HK-2 (cell line): ENCODE results near the gene CD300E.
"Not testable (repeated sequence)": the region's sequence is repeated elsewhere in the genome, so short reads cannot be mapped to it uniquely, and the experiment has no call there.

ENCODE experiments used
- DNase-seq: peaks from one replicate; pipeline ENCODE4 v3.0.0-alpha.2; 2018; ENCODE audit not compliant: unreplicated experiment

The CD300E gene

DNA sequence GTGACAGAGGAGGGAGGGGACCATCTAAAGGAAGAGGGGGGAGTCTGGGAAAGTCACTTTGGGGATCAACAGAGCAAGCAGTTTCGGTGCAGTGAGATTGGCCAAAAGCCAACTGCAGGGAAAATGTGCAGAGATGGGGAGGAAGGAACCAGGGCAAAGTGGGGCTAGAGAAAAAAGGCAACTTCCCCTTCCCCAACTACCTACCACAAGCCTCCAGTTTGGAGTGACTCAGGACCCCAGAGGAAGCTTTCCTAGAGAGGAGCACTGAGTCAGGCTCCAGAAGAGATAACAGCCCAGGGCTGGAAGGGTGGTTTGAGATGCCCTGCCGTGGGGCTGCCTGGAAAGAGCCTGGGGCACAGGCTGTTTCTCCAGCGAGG is 24.5 kb downstream of the CD300E start:
- no peak for DNase-seq

DNA sequence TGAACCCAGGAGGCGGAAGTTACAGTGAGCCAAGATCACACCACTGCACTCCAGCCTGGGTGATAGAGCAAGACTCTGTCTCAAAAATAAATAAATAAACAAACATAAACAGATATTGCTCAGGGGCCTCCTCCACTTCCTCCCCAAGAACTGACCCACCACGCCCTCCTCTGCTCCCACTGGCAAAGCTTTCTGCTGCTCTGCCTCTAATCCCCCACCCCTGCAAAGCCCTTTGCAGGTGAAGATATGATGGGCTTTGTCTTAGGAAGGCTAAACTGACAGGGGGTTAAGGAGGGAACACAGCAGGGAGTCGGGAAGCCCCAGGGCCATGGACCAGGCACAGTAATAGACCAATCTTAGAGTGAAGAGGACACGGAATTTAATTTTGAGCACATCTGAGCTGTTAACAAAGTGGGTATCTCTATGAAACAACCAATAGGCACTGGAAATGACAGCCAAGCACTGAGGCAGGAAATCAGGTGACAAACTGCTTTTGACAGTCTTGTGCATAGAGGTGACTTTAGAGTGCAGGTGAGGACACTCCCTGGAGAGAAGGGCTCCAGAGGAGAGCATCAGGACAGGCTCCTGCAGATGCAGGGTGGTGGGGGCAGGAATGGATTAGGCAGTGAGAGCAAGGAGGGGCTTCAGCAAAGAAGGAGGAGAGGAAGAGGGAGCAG is 25.1 kb downstream of the CD300E start:
- DNase-seq: no peak

DNA sequence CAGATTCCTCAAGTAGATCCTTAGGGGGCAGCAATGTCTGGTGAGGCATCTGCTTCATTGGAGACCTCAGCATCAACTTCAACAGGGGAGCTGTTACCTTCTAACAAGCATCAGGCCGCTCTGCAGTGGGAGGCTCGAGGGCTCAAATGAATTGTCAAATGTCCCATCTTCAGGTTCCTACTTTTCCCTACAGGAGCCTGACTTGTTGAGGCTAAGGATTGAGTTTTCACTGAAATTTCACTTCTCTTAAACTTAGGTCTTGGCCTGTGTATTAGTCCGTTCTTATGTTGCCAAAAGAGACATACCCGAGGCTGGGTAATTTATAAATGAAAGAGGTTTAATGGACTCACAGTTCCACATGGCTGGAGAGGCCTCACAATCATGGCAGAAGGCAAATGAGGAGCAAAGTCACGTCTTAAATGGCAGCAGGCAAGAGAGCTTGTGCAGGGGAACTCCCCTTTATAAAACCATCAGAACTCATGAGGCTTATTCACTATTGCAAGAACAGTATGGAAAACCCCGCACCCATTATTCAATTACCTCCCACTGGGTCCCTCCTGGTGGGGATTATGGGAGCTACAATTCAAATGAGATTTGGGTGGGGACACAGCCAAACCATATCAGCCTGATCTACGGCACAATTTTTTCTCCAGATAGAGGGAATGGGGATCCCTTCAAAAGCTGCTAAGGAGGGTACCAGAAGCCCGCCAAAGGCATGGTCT is 26.3 kb downstream of the CD300E start:
- no peak for DNase-seq

DNA sequence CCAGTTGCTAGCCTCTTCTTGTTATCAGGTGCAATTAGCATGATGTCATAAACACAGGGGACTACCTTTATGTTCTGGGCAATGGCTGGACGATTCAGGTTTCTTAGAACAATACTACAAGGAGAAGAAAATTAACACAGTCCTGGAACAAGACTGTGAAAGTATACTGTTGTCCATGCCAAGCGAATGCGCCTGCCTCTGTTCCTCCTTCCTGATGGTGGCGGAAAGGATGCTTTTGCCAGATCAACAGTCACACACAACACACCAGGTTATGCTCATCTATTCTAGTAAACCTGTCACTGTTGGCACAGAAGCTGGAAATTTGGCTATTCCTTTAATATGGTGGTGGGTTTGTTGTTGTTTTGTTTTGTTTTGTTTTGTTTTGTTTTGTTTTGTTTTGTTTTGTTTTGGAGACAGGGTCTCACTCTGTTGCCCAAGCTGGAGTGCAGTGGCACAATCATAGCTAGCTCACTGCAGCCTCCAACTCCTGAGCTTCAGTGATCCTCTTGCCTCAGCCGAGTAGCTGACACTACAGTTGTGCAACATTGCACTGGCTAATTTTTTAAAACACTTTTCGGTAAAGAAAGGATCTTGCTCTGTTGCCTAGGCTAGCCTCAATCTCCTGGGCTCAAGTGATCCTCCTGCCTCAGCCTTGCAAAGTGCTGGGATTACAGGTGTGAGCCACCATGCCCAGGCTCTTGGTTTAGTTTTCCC is 28.3 kb downstream of the CD300E start:
- DNase-seq: no peak

DNA sequence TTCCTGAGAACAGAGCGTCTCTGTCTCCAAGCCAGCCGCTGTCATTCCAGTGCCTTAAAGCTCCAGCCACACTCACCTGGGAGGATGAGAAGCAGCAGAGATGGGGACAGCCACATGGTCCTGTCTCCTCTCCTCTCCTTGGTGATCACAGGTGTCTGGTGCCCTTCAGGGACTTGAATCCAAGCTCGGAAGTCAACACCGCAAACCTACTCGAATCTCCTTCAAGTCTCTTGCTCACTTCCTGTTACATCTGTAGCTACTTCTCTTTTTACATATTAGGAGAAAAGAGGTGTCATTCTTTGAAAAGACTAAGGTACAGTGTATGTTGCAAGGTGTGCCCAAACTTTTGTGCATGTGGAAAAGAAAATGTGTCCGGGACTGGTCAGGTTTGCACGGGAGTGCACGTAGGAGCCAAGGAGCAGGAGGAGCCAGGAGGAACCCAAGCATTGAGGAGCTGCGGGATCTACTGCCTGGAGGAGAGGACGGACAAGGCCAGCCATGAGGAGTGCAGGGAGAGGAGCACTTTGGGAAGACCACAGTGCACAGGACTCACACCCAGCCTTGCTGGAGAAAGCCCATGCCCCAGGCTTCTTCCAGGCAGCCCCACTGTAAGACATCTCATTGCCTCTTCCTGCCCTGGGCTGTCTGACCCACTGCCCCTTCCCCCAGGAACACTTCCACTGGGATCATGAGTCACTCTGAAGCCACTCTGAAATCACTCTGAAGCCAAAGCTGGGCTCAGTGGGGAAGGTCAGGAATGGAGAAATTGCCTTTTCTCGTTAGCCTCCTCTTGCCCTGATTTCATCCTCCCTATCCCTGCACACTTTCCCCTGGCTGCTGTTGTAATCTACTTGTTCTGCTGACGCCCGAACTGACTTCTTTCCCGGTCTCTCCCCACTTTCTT is 31.2 kb downstream of the CD300E start, which contains the start of gene CD300LD:
Gene CD300LD, minus strand, starts transcription at position 197 of the 904 bp plus-strand sequence. Its CDS starts 81 bp downstream, at position 116.
- DNase-seq: no peak

DNA sequence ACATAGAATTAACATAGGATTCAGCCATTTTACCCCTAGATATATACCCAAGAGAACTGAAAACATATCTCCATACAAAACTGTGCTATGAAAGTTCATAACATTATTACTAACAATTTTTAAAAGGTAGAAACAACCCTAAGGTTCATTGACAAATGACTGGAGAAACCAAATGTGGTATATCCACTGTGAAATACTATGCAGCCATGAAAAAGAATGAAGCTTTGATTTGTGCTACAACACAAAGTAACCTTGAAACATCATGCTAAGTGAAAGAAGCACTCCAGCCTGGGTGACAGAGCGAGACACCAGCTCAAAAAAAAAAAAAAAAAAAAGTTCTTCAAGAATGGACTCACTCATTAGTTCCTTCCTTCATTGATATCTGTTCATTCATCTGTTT is 32.0 kb downstream of the CD300E start:
- no peak for DNase-seq

DNA sequence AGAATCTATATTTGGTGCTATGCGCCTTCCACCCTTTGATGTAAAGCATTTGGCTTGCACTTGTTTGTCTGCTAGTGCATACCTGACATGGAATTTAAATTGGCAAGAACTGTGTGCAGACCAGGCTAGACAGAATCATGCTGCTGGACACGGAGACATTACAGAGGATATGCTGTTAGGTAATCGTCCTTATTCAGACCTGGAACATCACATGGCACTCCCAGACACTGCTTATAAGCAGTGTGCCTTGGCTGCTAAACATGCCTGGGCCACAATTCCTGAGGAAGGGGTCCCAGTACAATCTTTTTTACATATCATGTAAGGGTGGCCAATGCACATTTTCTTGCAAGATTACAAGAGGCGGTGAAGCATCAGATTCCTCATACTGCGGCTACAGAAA is 37.8 kb downstream of the CD300E start:
- DNase-seq: no peak

DNA sequence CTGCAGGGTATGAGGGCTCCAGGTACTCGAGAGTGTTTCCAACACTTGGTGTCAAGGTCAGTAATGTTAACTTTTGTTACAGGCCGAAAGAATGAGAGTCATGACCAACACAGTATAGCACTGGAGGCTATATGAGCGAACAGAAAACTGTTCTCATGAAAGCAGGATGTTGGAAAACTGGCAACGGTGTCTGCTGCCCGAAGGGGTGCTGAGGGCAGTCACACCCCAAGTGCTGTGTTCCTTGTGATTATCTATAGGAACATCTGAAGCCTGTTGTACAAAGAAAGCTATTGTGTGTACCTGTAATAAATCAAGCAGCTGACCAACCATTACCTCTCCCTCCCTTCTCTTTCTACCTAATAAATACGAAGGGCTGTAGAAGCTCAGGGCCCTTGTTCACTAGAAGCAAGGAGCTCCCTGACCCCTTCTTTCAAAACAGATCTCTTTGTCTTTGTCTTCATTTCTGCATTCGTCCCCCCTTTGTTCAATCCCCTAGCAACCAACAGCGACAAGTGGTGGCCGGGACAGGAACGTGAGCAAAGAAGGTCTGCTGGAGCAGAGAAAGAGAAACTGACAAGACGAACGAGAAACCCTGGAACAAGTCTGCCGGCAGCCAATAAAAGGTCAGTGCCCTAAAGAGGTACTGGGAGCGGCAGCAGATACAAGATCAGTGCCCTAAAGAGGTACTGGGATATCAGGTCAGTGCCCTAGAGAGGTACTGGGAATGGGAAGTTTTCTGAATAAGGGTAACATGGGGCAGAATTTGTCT is 39.1 kb downstream of the CD300E start:
- no peak for DNase-seq

DNA sequence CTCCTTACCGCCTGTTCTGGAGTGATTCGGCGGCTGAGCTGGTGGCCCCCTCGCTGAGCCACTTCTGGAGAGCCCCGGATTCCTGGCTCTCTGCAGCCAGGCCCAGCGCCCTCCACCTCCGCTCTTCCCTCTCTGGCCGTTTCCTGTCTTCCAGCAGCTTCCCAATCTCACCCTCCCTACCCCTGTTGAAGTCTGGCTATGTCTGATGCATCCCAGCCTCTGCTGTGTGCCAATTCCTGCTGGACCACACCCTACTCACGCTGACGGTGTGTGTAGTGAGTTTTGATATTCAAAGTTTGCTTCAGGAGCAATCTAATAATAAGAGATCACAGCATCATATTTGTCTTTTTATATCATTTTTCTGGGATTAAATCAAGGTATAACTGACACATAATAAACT is 40.9 kb downstream of the CD300E start:
- DNase-seq: no peak

DNA sequence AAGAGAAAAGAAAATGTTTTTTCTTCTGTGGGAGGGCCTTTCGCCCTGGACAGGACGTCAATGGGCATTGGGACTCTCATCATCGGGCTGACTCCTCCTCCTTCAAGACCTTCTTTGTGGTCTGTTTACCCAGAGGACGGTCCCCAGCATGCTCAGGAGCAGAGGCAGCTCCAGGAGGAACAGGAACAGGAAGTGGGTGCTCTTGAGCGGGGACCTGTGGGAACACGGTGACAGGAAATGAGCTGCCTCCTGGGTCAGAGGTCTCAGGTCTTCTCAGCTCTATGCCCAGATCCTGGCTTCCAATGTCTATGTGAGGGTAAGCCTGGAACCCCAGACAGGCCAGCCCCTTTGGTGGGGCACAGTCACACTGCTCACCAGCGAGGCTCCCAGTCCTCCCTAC is 43.6 kb downstream of the CD300E start:
- no peak for DNase-seq

DNA sequence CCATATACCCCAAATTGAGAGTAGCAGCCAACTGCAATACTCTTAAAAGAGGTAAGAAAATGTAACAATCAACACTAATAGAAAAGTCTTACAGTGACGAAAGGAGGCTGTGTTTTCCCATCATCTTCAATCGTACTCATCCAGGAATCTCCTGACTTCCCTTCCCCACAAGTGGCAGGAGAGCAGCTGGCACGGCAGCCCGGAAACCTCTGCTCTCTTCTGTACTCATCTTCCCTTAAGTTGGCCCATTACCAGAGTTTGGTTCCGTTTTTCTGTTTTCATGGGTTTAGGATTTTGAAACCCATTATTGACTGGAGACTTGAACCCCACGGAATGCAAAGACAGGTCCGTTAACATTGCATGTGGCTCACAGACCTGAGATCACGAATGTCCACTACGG is 44.6 kb downstream of the CD300E start:
- DNase-seq: no peak

DNA sequence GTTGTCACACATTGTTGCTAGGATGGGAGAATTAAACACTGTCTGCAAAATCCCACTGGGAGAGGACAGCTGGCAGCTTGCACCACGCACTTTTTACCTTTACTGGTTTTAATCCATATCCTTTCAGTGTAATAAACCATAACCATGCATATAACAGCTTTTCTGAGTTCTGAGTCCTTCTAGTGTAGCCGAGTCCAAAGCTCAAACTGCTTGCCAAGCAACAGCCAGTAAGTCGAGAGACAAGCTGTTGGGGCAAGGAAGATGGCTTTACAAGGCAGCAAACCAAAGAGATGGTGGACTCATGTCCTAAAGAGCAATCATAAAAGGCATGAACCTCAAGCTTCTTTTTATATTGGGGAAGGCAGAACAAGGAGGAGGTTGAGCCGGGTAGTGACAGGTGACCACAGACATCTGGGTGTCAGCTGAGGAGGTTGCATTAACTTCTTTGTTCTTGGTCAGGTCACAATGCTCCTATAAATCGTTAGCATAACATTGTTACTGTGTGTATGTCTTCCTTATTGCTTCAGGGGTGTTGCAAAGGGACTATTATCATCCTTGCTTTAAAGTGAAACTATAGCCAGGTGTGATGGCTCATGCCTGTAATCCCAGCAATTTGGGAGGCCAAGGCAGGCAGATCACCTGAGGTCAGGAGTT is 48.9 kb downstream of the CD300E start:
- DNase-seq: no peak

DNA sequence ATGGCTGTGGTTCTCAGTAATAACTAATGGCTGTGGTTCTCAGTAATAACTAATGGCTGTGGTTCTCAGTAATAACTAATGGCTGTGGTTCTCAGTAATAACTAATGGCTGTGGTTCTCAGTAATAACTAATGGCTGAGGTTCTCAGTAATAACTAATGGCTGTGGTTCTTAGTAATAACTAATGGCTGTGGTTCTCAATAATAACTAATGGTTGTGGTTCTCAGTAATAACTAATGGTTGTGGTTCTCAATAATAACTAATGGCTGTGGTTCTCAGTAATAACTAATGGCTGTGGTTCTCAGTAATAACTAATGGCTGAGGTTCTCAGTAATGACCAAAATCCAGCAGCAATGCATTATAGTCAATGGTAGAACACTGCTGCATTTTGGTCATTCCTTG is 49.9 kb downstream of the CD300E start:
- DNase-seq: not testable (repeated sequence)

DNA sequence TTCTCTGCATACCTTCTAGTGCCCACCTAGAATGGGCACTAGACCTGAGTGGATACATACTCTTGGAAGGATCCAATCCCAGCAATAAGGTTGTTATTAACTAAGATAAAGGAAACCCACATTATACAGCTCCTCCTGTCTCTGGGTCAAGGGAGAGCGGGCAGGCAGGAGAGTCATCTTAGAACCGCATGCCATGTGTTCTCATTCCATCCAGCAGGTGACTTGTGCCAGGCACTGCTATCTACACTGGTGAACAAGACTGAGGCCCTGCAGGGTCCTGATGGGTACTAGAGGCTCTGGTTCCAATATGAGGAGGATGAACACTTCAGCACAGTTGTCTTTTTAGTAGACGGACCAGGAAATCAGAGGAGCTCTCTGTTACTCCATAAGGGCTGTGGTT is 50.4 kb downstream of the CD300E start:
- no peak for DNase-seq

DNA sequence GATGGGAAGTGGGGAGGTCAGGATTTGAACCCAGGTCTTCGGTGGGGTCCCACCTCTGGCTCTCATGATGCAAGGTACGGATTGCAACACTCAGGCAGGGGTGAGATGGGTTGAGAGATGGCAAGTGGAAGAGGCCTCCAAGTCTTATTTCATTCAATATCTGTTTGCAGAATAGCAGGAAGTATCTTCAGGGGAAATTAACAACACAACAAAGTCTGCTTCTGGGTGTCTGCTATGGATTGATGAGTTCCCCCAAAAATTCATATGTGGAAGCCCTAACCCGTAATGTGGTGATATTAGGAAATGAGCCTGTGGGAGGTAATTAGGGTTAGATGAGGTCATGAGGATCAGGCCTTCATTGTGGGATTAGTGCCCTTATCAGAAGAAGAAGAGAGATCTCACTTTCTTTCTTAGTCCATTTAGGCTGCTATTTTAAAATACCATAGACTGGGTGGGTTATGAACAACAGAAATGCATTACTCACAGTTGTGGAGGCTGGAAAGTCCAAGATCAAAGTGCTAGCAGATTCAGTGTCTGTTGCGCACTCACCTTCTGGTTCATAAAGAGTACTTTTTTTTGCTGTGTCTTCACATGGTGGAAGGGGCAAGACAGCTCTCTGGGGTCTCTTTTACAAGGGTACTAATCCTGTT is 51.8 kb downstream of the CD300E start:
- DNase-seq: no peak

DNA sequence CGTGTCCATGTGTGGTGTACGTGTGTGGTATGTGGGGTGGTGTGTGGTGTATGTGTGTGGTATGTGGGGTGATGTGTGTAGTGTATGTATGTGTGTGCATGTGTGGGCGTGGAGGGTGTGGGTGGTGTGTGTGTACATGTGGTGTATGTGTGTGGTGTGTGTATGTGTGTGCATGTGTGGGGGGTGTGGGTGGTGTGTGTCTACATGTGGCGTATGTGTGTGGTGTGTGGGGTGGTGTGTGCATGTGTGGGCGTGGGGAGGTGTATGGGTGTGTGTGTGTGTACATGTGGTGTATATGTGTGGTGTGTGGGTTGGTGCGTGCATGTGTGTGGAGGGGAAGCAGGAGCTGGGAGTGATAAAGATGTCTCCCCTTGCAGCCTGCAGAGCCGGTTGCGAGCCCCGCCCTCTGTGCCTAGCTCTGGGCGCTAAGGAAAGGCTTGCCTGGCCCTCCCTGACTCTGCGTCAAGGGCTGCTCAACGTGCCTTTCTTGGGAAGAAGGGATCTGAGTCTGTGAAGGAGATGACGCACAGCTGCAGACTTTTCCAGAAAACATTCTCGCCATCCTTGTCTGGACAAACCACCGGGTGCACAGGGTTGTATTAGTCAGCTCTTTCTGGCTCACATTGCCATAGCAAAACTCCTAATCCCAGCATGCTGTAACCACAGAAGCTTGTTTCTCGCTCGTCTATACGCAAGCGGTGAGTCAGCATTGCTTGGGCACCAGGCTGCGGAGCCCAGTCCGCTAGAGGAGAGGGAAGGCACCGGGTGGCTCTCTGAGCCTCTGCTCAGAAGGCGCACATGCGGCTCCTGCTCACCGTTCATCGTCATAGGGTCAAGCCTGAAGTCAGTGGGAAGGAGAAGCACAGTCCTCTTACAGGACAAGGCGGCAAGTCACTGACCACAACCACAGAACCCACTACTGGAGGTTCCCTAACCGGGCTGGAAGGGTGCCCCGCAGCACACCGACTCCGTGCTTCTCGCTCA is 54.2 kb downstream of the CD300E start:
- peak; percentile 89 for DNase-seq

DNA sequence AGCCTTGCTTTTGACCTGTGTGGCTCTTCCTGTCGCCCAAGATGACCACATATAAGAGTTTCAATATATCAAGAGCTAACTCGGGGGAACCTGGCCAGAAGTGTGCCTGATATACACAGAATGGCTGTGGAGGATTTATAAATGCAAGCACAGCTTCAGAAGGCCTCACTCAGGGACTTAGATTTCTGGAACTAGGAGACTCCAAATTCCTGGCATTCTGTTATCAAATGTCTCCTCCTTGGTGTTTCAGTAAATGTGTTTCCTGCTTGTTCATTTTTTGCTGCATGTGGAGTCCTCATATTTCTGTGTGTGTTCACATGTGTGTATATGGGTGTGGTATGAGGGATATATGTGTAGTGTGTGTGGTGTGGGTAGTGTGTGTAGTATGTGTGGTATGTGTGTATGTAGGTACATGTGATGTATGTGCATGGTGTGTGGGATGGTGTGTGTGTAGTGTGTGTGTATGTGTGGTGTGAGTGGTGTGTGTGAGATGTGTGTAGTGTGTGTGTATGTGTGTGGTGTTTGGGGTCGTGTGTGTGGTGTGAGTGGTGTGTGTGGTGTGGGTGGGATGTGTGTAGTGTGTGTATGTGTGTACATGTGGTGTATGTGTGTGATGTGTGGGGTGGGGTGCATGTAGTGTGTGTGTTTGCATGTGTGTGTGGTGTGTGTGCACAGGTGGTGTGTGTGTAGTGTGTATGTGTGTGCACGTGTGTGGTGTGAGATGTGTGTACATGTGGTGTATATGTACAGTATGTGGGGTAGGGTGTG is 55.2 kb downstream of the CD300E start:
- no peak for DNase-seq

DNA sequence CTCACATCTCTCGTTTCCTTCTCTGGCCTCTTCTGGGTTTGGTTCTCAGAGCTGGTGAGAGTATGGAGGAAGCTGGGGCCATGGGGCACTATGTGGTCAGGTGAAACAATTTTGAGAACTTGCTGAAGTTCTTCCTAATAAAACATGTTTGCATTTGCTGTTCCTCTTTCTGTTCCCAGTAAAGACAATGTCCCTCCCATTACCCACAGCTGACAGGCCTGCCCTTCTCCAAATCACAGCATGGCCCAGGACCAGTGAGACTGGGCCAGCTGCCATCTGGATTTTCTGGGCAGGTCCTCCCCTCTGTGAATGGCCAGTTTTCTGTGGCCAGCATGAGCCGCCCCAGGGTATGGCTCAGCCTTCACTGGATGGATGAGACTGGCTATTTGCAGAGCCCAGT is 56.1 kb downstream of the CD300E start, which contains the start of gene CD300H:
Gene CD300H, minus strand, starts transcription at position 113 of the 400 bp plus-strand sequence.
- no peak for DNase-seq
